ENCODE measurements around the gene RELB. TPM values are rescaled to one million over a fixed set of nuclear protein-coding genes. Genes with fewer than 3 reads are reported as not detected.

Gene RELB
- total RNA-seq, 1 donor from 2014 or later, result 4.0 TPM

DNA sequence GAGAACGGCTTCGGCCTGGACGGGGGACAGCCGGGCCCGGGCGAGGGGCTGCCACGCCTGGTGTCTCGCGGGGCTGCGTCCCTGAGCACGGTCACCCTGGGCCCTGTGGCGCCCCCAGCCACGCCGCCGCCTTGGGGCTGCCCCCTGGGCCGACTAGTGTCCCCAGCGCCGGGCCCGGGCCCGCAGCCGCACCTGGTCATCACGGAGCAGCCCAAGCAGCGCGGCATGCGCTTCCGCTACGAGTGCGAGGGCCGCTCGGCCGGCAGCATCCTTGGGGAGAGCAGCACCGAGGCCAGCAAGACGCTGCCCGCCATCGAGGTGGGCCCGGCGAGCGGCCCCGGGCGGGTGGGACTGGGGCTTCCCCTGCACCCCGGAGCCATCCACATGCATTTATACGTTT, 10.7 kb downstream of the RELB start:
- H3K4me1 ChIP-seq, result no peaks in the 10 kb centered on the region
- no peak overlapping the region for H3K4me3 ChIP-seq
- DNase-seq, result no peak
- peaks cover 42% of the 10 kb centered on the region for H3K36me3 ChIP-seq
- H3K9me3 ChIP-seq (replicated peaks), result no peaks in the 10 kb centered on the region
- H3K27ac ChIP-seq (replicated peaks), result no peak overlapping the region
- intact Hi-C loops (cut with micrococcal nuclease), result no loop called here
- TF ChIP-seq, protein P1, sequence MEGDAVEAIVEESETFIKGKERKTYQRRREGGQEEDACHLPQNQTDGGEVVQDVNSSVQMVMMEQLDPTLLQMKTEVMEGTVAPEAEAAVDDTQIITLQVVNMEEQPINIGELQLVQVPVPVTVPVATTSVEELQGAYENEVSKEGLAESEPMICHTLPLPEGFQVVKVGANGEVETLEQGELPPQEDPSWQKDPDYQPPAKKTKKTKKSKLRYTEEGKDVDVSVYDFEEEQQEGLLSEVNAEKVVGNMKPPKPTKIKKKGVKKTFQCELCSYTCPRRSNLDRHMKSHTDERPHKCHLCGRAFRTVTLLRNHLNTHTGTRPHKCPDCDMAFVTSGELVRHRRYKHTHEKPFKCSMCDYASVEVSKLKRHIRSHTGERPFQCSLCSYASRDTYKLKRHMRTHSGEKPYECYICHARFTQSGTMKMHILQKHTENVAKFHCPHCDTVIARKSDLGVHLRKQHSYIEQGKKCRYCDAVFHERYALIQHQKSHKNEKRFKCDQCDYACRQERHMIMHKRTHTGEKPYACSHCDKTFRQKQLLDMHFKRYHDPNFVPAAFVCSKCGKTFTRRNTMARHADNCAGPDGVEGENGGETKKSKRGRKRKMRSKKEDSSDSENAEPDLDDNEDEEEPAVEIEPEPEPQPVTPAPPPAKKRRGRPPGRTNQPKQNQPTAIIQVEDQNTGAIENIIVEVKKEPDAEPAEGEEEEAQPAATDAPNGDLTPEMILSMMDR (IDR thresholded peaks at IDR 0.05; ENCODE audit: borderline replicate concordance), result no peak
- no peaks in the 10 kb centered on the region for H3K27me3 ChIP-seq (ENCODE audit: low read depth)

DNA sequence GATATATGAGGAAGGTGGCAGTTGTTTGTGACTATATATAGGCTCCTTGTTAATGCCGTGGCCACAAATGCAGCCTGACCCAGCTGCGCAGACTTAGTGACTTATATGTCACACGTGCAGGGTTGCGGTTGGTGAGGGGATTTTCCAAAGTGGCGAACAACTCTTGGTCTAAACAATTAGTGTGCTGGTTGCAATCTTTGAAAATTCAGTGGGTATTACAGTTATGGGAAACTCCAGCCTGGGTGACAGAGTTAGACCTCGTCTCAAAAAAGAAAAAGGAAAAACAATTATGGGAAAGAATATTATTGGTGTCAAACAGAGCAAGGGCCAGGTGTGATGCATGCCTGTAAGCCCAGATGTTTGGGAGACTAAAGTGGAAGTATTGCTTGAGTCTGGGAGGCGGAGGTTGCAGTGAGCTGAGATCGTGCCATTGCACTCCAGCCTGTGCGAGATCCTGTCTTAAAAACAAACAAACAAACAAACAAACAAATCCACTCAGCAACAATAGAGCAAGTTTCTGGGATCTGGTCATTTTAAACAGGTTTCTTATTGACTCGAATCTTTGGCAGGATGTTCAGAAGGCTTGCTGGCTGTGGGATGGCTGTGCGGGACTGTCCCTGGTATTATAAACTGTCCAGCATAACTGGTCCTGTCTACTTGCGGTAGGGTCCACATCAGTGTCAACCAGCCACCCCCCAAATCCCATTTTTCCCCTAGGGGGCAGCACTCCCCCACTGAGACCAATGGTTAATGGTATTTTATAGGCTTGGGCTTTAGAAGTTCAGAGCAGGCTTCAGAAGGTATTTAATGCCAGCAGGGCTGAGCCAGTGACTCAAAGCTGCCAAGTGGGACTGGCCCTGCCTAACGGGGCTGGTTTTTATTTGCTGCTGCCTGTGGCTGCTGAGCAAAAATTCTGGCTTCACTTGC, 15.4 kb downstream of the RELB start:
- Histone ChIP-seq H3K9me3 (replicated peaks) (no peaks in the 10 kb centered on the region), H3K36me3 (peaks cover 37% of the 10 kb centered on the region), H3K27me3 (ENCODE audit: low read depth) (no peaks in the 10 kb centered on the region), H3K4me1 (no peaks in the 10 kb centered on the region), H3K4me3 (no peak overlapping the region), H3K27ac (replicated peaks) (no peak overlapping the region)
- intact Hi-C loops (cut with micrococcal nuclease), result no loop called here
- TF ChIP-seq, protein P1 (IDR thresholded peaks at IDR 0.05; ENCODE audit: borderline replicate concordance), result peak; percentile 70
- DNase-seq, result peak; percentile 40

DNA sequence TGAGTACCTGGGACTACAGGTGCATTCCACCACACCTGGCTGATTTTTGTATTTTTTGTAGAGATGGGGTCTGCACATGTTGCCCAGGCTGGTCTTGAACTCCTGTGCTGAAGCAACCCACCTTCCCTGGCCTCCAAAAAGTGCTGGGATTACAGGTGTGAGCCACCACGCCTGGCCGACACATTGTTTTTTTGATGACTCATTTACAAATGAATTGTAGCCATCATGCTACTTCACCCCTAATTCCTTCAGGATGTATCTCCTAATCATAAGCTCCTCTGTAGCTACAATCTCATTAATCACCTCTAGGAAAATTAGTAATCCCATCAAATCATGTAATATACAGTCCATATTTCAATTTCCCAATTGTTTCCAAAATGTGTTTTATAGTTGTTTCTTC, 17.9 kb downstream of the RELB start:
- TF ChIP-seq, protein P1 (IDR thresholded peaks at IDR 0.05; ENCODE audit: borderline replicate concordance), result no peak
- H3K36me3 ChIP-seq, result peaks cover 15% of the 10 kb centered on the region
- no peaks in the 10 kb centered on the region for H3K4me1 ChIP-seq
- H3K9me3 ChIP-seq (replicated peaks), result no peaks in the 10 kb centered on the region
- no peak overlapping the region for H3K27ac ChIP-seq (replicated peaks)
- DNase-seq, result no peak
- no peak overlapping the region for H3K4me3 ChIP-seq
- intact Hi-C loops (cut with micrococcal nuclease), result no loop called here
- no peaks in the 10 kb centered on the region for H3K27me3 ChIP-seq (ENCODE audit: low read depth)

DNA sequence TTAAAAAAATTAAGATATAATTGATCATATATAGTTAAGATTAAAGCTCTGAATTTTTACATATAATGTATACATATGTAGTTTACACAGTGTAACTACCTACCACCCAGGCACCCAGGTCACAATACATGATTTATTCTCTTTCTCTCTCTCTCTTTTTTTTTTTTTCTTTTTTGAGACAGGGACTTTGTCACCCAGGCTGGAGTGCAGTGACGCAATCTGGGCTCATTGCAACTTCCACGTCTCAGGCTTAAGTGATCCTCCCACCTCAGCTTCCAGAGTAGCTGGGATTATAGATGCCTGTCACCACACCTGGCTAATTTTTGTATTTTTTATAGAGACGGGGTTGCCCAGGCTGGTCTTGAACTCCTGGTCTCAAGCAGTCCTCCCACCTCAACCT, 18.8 kb downstream of the RELB start:
- Histone ChIP-seq H3K27ac (replicated peaks) (no peak overlapping the region), H3K36me3 (peaks cover 13% of the 10 kb centered on the region), H3K4me1 (no peaks in the 10 kb centered on the region), H3K27me3 (ENCODE audit: low read depth) (no peaks in the 10 kb centered on the region), H3K9me3 (replicated peaks) (no peaks in the 10 kb centered on the region), H3K4me3 (no peak overlapping the region)
- no peak for DNase-seq
- TF ChIP-seq, protein P1 (IDR thresholded peaks at IDR 0.05; ENCODE audit: borderline replicate concordance), result no peak
- intact Hi-C loops (cut with micrococcal nuclease), result no loop called here

DNA sequence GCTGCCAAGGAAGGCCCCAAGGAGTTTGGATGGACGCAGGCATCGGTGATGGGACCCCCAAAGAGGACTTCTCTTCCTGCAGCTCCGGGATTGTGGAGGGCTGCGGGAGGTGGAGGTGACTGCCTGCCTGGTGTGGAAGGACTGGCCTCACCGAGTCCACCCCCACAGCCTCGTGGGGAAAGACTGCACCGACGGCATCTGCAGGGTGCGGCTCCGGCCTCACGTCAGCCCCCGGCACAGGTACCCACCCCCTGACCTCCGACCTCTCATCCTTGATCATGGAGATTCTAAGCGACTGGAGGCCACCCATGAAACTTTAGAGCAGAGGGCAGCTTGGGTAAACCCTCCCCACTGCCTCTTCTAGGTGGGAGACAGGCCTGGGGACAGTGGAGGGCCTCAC, 20.7 kb downstream of the RELB start:
- Histone ChIP-seq H3K27me3 (ENCODE audit: low read depth) (no peaks in the 10 kb centered on the region), H3K4me3 (no peak overlapping the region), H3K4me1 (no peaks in the 10 kb centered on the region), H3K27ac (replicated peaks) (no peak overlapping the region), H3K9me3 (replicated peaks) (no peaks in the 10 kb centered on the region), H3K36me3 (peaks cover 11% of the 10 kb centered on the region)
- TF ChIP-seq, protein P1 (IDR thresholded peaks at IDR 0.05; ENCODE audit: borderline replicate concordance), result no peak
- intact Hi-C loops (cut with micrococcal nuclease), result no loop called here
- DNase-seq, result no peak

All from left ventricle myocardium inferior (tissue), 1 donor.